Left lung (tissue), 10 donors: ENCODE data around the gene OTOGL. TPM values are rescaled to one million over a fixed set of nuclear protein-coding genes. Genes with fewer than 3 reads are reported as not detected.
"Not testable (repeated sequence)": the region's sequence is repeated elsewhere in the genome, so short reads cannot be mapped to it uniquely, and the experiment has no call there.

Source experiments
- ATAC-seq: fragments of 200-7000 bp; cut with Tn5 transposase; one replicate; pipeline ENCODE4 v1.9.1; 2020; ENCODE audit warnings: moderate library complexity
- DNase-seq, 4 donors: peaks; one replicate each; pipeline ENCODE4 v3.0.0-alpha.2; 2013 to 2020
- H3K27ac ChIP-seq, 2 donors: fragments of 200-600 bp; sonication (generic) in 1 of 2; one replicate each; pipeline versions ENCODE4 v1.5.0 to v1.8.0; 2020 to 2021
- H3K27me3 ChIP-seq, 2 donors: fragments of 200-600 bp; sonication (generic) in 1 of 2; one replicate each; pipeline versions ENCODE4 v1.5.0 to v1.8.0; 2020 to 2021
- H3K36me3 ChIP-seq, 2 donors: fragments of 200-600 bp; sonication (generic) in 1 of 2; one replicate each; pipeline versions ENCODE4 v1.5.0 to v1.8.0; 2020 to 2021
- H3K4me1 ChIP-seq, 2 donors: fragments of 200-600 bp; one replicate each; pipeline ENCODE4 v1.8.0; 2021
- H3K4me3 ChIP-seq, 2 donors: fragments of 200-600 bp; sonication (generic) in 1 of 2; one replicate each; pipeline versions ENCODE4 v1.5.0 to v1.8.0; 2020 to 2021; ENCODE audit warnings: mild to moderate bottlenecking in 1 of 2
- H3K9me3 ChIP-seq, 2 donors: fragments of 200-600 bp; sonication (generic) in 1 of 2; one replicate each; pipeline versions ENCODE4 v1.5.0 to v1.8.0; 2020 to 2021
- CTCF ChIP-seq, 2 donors: fragments of 200-600 bp; sonication (generic) in 1 of 2; IDR thresholded peaks; one replicate each; pipeline versions ENCODE4 v1.5.0 to v1.8.0; 2021; ENCODE audit warnings: antibody characterized with exemption in 2 of 2
- intact Hi-C, 2 donors: fragments of 100-400 bp; cut with DNase I; formaldehyde crosslinking; loops; one replicate each; pipeline versions ENCODE4 v1.11.2 to v1.14.2; 2022
- polyA plus RNA-seq, 6 donors: library from polyadenylated mRNA; unstranded; fragments of 120-200 nt; gene quantifications; one replicate each; pipeline ENCODE4 v1.2.1, GENCODE V29; 2013; ENCODE audit not compliant: insufficient read length in 6 of 6
- total RNA-seq, 2 donors: library from RNA; stranded (reverse); fragmentation: NEBNext Ultra II Directional; extraction: Animal tissue kit (Norgen Biotek cat#: 25700); gene quantifications; one replicate each; pipeline ENCODE4 v1.2.1, GENCODE V29; 2021
- donor health status: DM: no; HTN: yes; CAD: no.
- donor health status: DM: no; HTN: no; CAD: no.

Gene OTOGL
- total and polyA plus RNA-seq, 8 donors: 0.08 to 0.66 (median 0.50) TPM

- intact Hi-C loops: no loop called here
- Histone ChIP-seq H3K27me3 (no peaks in the 10 kb centered on the region), H3K36me3 (no peaks in the 10 kb centered on the region), H3K4me3 (no peak overlapping the region), H3K4me1 (no peaks in the 10 kb centered on the region), H3K27ac (no peak overlapping the region), H3K9me3 (no peaks in the 10 kb centered on the region)
- DNase-seq: no peak
- no peak for ATAC-seq
- no peak for TF ChIP-seq CTCF (IDR thresholded peaks at IDR 0.05)
Observed at GRCh38 chr12:80068173-80068572, 31.2 kb upstream of the OTOGL start.

GRCh38 chr12:80083892-80084614, 15.3 kb upstream of the OTOGL start:
- DNase-seq: peak in 1 of 4 donors; percentile 13
- H3K27ac ChIP-seq, H3K4me3 ChIP-seq, H3K9me3 ChIP-seq, H3K27me3 ChIP-seq, H3K36me3 ChIP-seq, intact Hi-C loops, H3K4me1 ChIP-seq, ATAC-seq: not testable (repeated sequence)

GRCh38 chr12:80086025-80086424, 13.3 kb upstream of the OTOGL start:
- H3K4me1 ChIP-seq: no peaks in the 10 kb centered on the region
- intact Hi-C loops: no loop called here
- TF ChIP-seq CTCF (IDR thresholded peaks at IDR 0.05): no peak
- H3K27me3 ChIP-seq: no peaks in the 10 kb centered on the region
- H3K4me3 ChIP-seq: no peak overlapping the region
- ATAC-seq (no peak), DNase-seq (no peak)
- H3K36me3 ChIP-seq: no peaks in the 10 kb centered on the region
- no peak overlapping the region for H3K27ac ChIP-seq
- peaks cover 0 to 10% of the 10 kb centered on the region in 2 donors for H3K9me3 ChIP-seq

- no peak overlapping the region for H3K4me3 ChIP-seq
- ATAC-seq (no peak), DNase-seq (no peak)
- H3K9me3 ChIP-seq: peaks cover 0 to 4% of the 10 kb centered on the region in 2 donors
- no peak for TF ChIP-seq CTCF (IDR thresholded peaks at IDR 0.05)
- no peaks in the 10 kb centered on the region for H3K36me3 ChIP-seq
- intact Hi-C loops: no loop called here
- no peaks in the 10 kb centered on the region for H3K27me3 ChIP-seq
- H3K4me1 ChIP-seq: no peaks in the 10 kb centered on the region
- no peak overlapping the region for H3K27ac ChIP-seq
Observed at GRCh38 chr12:80087486-80088213, 11.7 kb upstream of the OTOGL start.

- no peaks in the 10 kb centered on the region for H3K27me3 ChIP-seq
- intact Hi-C loops: no loop called here
- no peaks in the 10 kb centered on the region for H3K9me3 ChIP-seq
- ATAC-seq (no peak), DNase-seq (no peak)
- no peak for TF ChIP-seq CTCF (IDR thresholded peaks at IDR 0.05)
- H3K36me3 ChIP-seq: no peaks in the 10 kb centered on the region
- no peak overlapping the region for H3K4me3 ChIP-seq
- no peak overlapping the region for H3K27ac ChIP-seq
- H3K4me1 ChIP-seq: no peaks in the 10 kb centered on the region
Observed at GRCh38 chr12:80100591-80100990, 1.3 kb downstream of the OTOGL start.
